HEK293 (cell line): ENCODE data around the gene CLK4.

Source experiments
- CTCF ChIA-PET: fragments of 350-600 bp; formaldehyde crosslinking; extraction: SDS; loops from one replicate; lab custom pipeline; 2021; ENCODE audit warnings: antibody characterized with exemption; lab: Yijun Ruan, JAX
- POLR2A ChIA-PET: fragments of 300-600 bp; formaldehyde crosslinking; extraction: SDS; loops from one replicate; lab custom pipeline; 2020; ENCODE audit warnings: antibody characterized with exemption, inconsistent platforms; lab: Yijun Ruan, JAX
- H3K27ac ChIP-seq: fragments of 200-500 bp; sonication (Bioruptor generic); 2 replicates; pipeline ENCODE4 v1.5.1; 2014; ENCODE audit warnings: low read depth, low read length, control low read depth, inconsistent platforms; ENCODE audit errors: extremely low read depth
- H3K36me3 ChIP-seq, 2 experiments: fragments of 200-500 bp in 1 of 2; sonication (Bioruptor generic) in 1 of 2; 1 replicate in 1 of 2; 2 replicates in 1 of 2; pipeline ENCODE4 v1.5.1; 2014 to 2017; ENCODE audit warnings: inconsistent platforms in 2 of 2, low read length in 2 of 2; ENCODE audit not compliant: control insufficient read depth in 2 of 2, insufficient read depth in 1 of 2
- H3K4me1 ChIP-seq: fragments of 200-500 bp; sonication (Bioruptor generic); 2 replicates; pipeline ENCODE4 v1.5.1; 2014; ENCODE audit warnings: mild to moderate bottlenecking, low read length, inconsistent platforms; ENCODE audit not compliant: control insufficient read depth, insufficient read depth
- H3K4me3 ChIP-seq: 2 replicates; pipeline ENCODE4 v1.5.1; 2011; ENCODE audit warnings: low read depth, mild to moderate bottlenecking, control low read depth, low read length, moderate library complexity
- H3K9me3 ChIP-seq: fragments of 200-500 bp; sonication (Bioruptor generic); 2 replicates; pipeline ENCODE4 v1.5.1; 2014; ENCODE audit warnings: low read depth, low read length, inconsistent platforms; ENCODE audit not compliant: control insufficient read depth, insufficient read depth
- FEZF1 ChIP-seq: fragments of 450-650 bp; formaldehyde crosslinking; IDR thresholded peaks from 2 replicates; pipeline ENCODE4 v1.5.1; 2016; ENCODE audit warnings: missing biosample characterization, missing genetic modification characterization
- SP3 ChIP-seq: fragments of 450-650 bp; formaldehyde crosslinking; IDR thresholded peaks from 2 replicates; pipeline ENCODE4 v1.5.1; 2016; ENCODE audit warnings: missing biosample characterization, missing genetic modification characterization
- ZNF112 ChIP-seq: fragments of 450-650 bp; formaldehyde crosslinking; IDR thresholded peaks from 2 replicates; pipeline ENCODE4 v1.5.0; 2017; ENCODE audit warnings: missing biosample characterization, missing genetic modification characterization
- ZNF184 ChIP-seq: fragments of 450-650 bp; IDR thresholded peaks from 2 replicates; pipeline ENCODE4 v1.5.1; 2018; ENCODE audit warnings: missing biosample characterization, mild to moderate bottlenecking, missing genetic modification characterization
- ZNF24 ChIP-seq: fragments of 450-650 bp; formaldehyde crosslinking; IDR thresholded peaks from 2 replicates; pipeline ENCODE4 v1.5.1; 2016; ENCODE audit warnings: missing biosample characterization, missing genetic modification characterization
- ZNF280C ChIP-seq: fragments of 450-650 bp; formaldehyde crosslinking; IDR thresholded peaks from 2 replicates; pipeline ENCODE4 v1.5.1; 2016; ENCODE audit warnings: missing biosample characterization, missing genetic modification characterization
- ZNF391 ChIP-seq: fragments of 450-650 bp; formaldehyde crosslinking; IDR thresholded peaks from 2 replicates; pipeline ENCODE4 v1.5.1; 2016; ENCODE audit warnings: low read depth, missing biosample characterization, missing genetic modification characterization, borderline replicate concordance
- ZNF404 ChIP-seq: fragments of 450-650 bp; formaldehyde crosslinking; IDR thresholded peaks from 2 replicates; pipeline ENCODE4 v1.5.1; 2017; ENCODE audit warnings: missing biosample characterization, missing genetic modification characterization
- ZNF514 ChIP-seq: fragments of 450-650 bp; formaldehyde crosslinking; IDR thresholded peaks from 2 replicates; pipeline ENCODE4 v1.5.1; 2016; ENCODE audit warnings: missing biosample characterization, missing genetic modification characterization
- ZNF544 ChIP-seq: fragments of 450-650 bp; formaldehyde crosslinking; IDR thresholded peaks from 2 replicates; pipeline ENCODE4 v1.5.0; 2017; ENCODE audit warnings: missing biosample characterization, missing genetic modification characterization
- ZNF585B ChIP-seq: fragments of 450-650 bp; formaldehyde crosslinking; IDR thresholded peaks from 2 replicates; pipeline ENCODE4 v1.5.1; 2016; ENCODE audit warnings: missing biosample characterization, missing genetic modification characterization
- ZNF701 ChIP-seq: fragments of 450-650 bp; formaldehyde crosslinking; IDR thresholded peaks from 2 replicates; pipeline ENCODE4 v1.5.1; 2016; ENCODE audit warnings: missing biosample characterization, missing genetic modification characterization
- ZNF792 ChIP-seq: fragments of 450-650 bp; formaldehyde crosslinking; IDR thresholded peaks from 2 replicates; pipeline ENCODE4 v1.5.1; 2016; ENCODE audit warnings: missing biosample characterization, missing genetic modification characterization
- TF ChIP-seq, protein P1 (sequence below): fragments of 450-650 bp; formaldehyde crosslinking; IDR thresholded peaks from 2 replicates; pipeline ENCODE4 v1.5.1; 2016; ENCODE audit warnings: missing biosample characterization, missing genetic modification characterization, borderline replicate concordance
- TF ChIP-seq, protein P2 (sequence below): fragments of 450-650 bp; formaldehyde crosslinking; IDR thresholded peaks from 2 replicates; pipeline ENCODE4 v1.5.1; 2016; ENCODE audit warnings: missing biosample characterization, missing genetic modification characterization

Gene CLK4

GRCh38 chr5:178560911-178561310, 65.9 kb downstream of the CLK4 start (continued):
- TF ChIP-seq, protein P1, sequence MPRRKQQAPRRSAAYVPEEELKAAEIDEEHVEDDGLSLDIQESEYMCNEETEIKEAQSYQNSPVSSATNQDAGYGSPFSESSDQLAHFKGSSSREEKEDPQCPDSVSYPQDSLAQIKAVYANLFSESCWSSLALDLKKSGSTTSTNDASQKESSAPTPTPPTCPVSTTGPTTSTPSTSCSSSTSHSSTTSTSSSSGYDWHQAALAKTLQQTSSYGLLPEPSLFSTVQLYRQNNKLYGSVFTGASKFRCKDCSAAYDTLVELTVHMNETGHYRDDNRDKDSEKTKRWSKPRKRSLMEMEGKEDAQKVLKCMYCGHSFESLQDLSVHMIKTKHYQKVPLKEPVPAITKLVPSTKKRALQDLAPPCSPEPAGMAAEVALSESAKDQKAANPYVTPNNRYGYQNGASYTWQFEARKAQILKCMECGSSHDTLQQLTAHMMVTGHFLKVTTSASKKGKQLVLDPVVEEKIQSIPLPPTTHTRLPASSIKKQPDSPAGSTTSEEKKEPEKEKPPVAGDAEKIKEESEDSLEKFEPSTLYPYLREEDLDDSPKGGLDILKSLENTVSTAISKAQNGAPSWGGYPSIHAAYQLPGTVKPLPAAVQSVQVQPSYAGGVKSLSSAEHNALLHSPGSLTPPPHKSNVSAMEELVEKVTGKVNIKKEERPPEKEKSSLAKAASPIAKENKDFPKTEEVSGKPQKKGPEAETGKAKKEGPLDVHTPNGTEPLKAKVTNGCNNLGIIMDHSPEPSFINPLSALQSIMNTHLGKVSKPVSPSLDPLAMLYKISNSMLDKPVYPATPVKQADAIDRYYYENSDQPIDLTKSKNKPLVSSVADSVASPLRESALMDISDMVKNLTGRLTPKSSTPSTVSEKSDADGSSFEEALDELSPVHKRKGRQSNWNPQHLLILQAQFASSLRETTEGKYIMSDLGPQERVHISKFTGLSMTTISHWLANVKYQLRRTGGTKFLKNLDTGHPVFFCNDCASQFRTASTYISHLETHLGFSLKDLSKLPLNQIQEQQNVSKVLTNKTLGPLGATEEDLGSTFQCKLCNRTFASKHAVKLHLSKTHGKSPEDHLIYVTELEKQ (tag by site-specific recombination) = no peak
- TF ChIP-seq ZNF792 (tag by site-specific recombination) (no peak), ZNF280C (tag by site-specific recombination) (no peak), ZNF585B (no peak), ZNF184 (tag by site-specific recombination) (no peak)
- TF ChIP-seq, all 188 proteins: peak for 0

DNA sequence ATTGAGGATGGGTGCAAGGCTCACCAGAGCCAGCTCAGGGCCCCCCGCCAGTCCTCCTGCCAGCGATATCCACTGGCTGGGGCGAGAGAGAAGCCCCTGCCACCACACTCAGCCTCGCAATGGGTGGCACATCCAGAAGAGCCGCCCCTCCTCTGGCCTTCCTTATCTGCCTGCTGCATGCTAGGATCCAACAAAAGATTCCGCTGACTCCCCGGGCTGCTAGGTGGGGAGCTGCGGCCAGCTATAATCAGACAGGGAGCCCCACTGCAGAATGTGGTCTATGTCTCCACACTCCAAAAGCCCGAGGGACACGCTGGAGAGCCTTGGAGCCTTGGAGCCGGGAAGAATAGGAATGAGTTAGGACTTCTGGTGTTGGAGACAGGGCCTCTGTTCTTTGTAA, 69.4 kb downstream of the CLK4 start:
- H3K27ac ChIP-seq = no peak overlapping the region
- ChIA-PET POLR2A (no interaction called here), CTCF (no interaction called here)
- TF ChIP-seq, protein P2, sequence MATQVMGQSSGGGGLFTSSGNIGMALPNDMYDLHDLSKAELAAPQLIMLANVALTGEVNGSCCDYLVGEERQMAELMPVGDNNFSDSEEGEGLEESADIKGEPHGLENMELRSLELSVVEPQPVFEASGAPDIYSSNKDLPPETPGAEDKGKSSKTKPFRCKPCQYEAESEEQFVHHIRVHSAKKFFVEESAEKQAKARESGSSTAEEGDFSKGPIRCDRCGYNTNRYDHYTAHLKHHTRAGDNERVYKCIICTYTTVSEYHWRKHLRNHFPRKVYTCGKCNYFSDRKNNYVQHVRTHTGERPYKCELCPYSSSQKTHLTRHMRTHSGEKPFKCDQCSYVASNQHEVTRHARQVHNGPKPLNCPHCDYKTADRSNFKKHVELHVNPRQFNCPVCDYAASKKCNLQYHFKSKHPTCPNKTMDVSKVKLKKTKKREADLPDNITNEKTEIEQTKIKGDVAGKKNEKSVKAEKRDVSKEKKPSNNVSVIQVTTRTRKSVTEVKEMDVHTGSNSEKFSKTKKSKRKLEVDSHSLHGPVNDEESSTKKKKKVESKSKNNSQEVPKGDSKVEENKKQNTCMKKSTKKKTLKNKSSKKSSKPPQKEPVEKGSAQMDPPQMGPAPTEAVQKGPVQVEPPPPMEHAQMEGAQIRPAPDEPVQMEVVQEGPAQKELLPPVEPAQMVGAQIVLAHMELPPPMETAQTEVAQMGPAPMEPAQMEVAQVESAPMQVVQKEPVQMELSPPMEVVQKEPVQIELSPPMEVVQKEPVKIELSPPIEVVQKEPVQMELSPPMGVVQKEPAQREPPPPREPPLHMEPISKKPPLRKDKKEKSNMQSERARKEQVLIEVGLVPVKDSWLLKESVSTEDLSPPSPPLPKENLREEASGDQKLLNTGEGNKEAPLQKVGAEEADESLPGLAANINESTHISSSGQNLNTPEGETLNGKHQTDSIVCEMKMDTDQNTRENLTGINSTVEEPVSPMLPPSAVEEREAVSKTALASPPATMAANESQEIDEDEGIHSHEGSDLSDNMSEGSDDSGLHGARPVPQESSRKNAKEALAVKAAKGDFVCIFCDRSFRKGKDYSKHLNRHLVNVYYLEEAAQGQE (tag by site-specific recombination) = no peak
- TF ChIP-seq ZNF544 (tag by site-specific recombination) (no peak), ZNF24 (no peak), SP3 (no peak), ZNF514 (no peak), ZNF391 (tag by site-specific recombination) (no peak), ZNF112 (tag by site-specific recombination) (no peak), FEZF1 (no peak)
- no peaks in the 10 kb centered on the region for H3K9me3 ChIP-seq
- no peaks in the 10 kb centered on the region for H3K36me3 ChIP-seq
- no peak overlapping the region for H3K4me3 ChIP-seq
- H3K4me1 ChIP-seq = no peaks in the 10 kb centered on the region

GRCh38 chr5:178555771-178556211, 71.1 kb downstream of the CLK4 start:
- ChIA-PET POLR2A (no interaction called here), CTCF (interaction anchor here (1.4 kb wide), 1 partner anchor 275 kb away, joined by 4 read pairs; no protein-coding TSS in a partner anchor)
- H3K9me3 ChIP-seq = no peaks in the 10 kb centered on the region

More at GRCh38 chr5:178555771-178556211, 71.1 kb downstream of the CLK4 start:
- no peak overlapping the region for H3K4me3 ChIP-seq
- H3K4me1 ChIP-seq = no peaks in the 10 kb centered on the region
- no peak overlapping the region for H3K27ac ChIP-seq
- TF ChIP-seq ZNF701 (tag by site-specific recombination) = no peak
- TF ChIP-seq ZNF404 (tag by site-specific recombination) = no peak
- H3K36me3 ChIP-seq = no peaks in the 10 kb centered on the region
